GM18505 (cell line): ENCODE results near the gene UCN3.
"Not testable (repeated sequence)": the region's sequence is repeated elsewhere in the genome, so short reads cannot be mapped to it uniquely, and the experiment has no call there.

Experiments used
- ATAC-seq: cut with Tn5 transposase; IDR thresholded peaks from one replicate; pipeline ENCODE4 v1.9.1; 2021; ENCODE audit not compliant: unreplicated experiment
- POLR2A ChIP-seq: IDR thresholded peaks from 4 replicates; pipeline ENCODE4 v1.6.1; 2011; ENCODE audit warnings: borderline replicate concordance; ENCODE audit not compliant: insufficient read depth, insufficient read length; ENCODE audit errors: extremely low read depth

Gene UCN3

GRCh38 chr10:5355594-5356301, 9.0 kb upstream of the UCN3 start:
- no peak for TF ChIP-seq POLR2A
- no peak for ATAC-seq

GRCh38 chr10:5356302-5356763, 8.4 kb upstream of the UCN3 start:
- ATAC-seq, result no peak
- TF ChIP-seq POLR2A, result no peak

- ATAC-seq, result no peak
- TF ChIP-seq POLR2A, result no peak
Measured at GRCh38 chr10:5360318-5360915, 4.3 kb upstream of the UCN3 start.

- TF ChIP-seq POLR2A, result no peak
- no peak for ATAC-seq
Measured at GRCh38 chr10:5361966-5362365, 2.8 kb upstream of the UCN3 start.

GRCh38 chr10:5362873-5363272, 1.9 kb upstream of the UCN3 start:
- no peak for ATAC-seq
- no peak for TF ChIP-seq POLR2A

- ATAC-seq, result no peak
- TF ChIP-seq POLR2A, result no peak
Measured at GRCh38 chr10:5364374-5364773, 392 bp upstream of the UCN3 start.

- TF ChIP-seq POLR2A, result no peak
- no peak for ATAC-seq
Measured at GRCh38 chr10:5365928-5366327, 1.2 kb downstream of the UCN3 start.

- no peak for TF ChIP-seq POLR2A
- no peak for ATAC-seq
Measured at GRCh38 chr10:5369362-5370158, 4.8 kb downstream of the UCN3 start.

GRCh38 chr10:5370493-5371352, 6.0 kb downstream of the UCN3 start:
- TF ChIP-seq POLR2A, result no peak
- ATAC-seq, result no peak

GRCh38 chr10:5373307-5373706, 8.5 kb downstream of the UCN3 start:
- TF ChIP-seq POLR2A, result no peak
- ATAC-seq, result no peak

- TF ChIP-seq POLR2A, result no peak
- no peak for ATAC-seq
Measured at GRCh38 chr10:5373891-5374611, 9.3 kb downstream of the UCN3 start.

- ATAC-seq, result no peak
- no peak for TF ChIP-seq POLR2A
Measured at GRCh38 chr10:5376450-5376849, 11.7 kb downstream of the UCN3 start.

GRCh38 chr10:5379202-5379601, 14.4 kb downstream of the UCN3 start:
- not testable (repeated sequence) for ATAC-seq

- not testable (repeated sequence) for ATAC-seq
Measured at GRCh38 chr10:5380395-5380794, 15.6 kb downstream of the UCN3 start.
